HG02623 (cell line): ENCODE data around the gene ANXA3.
A peak's percentile ranks its signal among the peaks of the same experiment; 100 is the strongest.

Source experiments
- ATAC-seq: cut with Tn5 transposase; IDR thresholded peaks from one replicate; pipeline ENCODE4 v1.9.1; 2021; ENCODE audit warnings: moderate library complexity; ENCODE audit not compliant: unreplicated experiment

The ANXA3 gene

GRCh38 chr4:78608684-78609083, 57.1 kb downstream of the ANXA3 start:
- no peak for ATAC-seq

GRCh38 chr4:78609580-78609979, 58.0 kb downstream of the ANXA3 start:
- no peak for ATAC-seq

- no peak for ATAC-seq
These were observed 59.1 kb downstream of the ANXA3 start for GRCh38 chr4:78610546-78611214.

- ATAC-seq = no peak
These were observed 59.6 kb downstream of the ANXA3 start for GRCh38 chr4:78611215-78611558.

GRCh38 chr4:78612398-78613178, 61.0 kb downstream of the ANXA3 start:
- no peak for ATAC-seq

- peak; percentile 76 for ATAC-seq
These were observed 62.2 kb downstream of the ANXA3 start for GRCh38 chr4:78613522-78614321.

GRCh38 chr4:78616046-78616498, 64.5 kb downstream of the ANXA3 start:
- ATAC-seq = no peak

- no peak for ATAC-seq
These were observed 66.9 kb downstream of the ANXA3 start for GRCh38 chr4:78618436-78618835.

GRCh38 chr4:78621395-78621794, 69.8 kb downstream of the ANXA3 start:
- ATAC-seq = no peak

- ATAC-seq = no peak
These were observed 70.8 kb downstream of the ANXA3 start for GRCh38 chr4:78622253-78622979.

GRCh38 chr4:78624048-78624447, 72.5 kb downstream of the ANXA3 start:
- ATAC-seq = no peak

- no peak for ATAC-seq
These were observed 73.5 kb downstream of the ANXA3 start for GRCh38 chr4:78625073-78625472.

GRCh38 chr4:78627046-78627965, 75.7 kb downstream of the ANXA3 start:
- ATAC-seq = no peak

- ATAC-seq = no peak
These were observed 76.6 kb downstream of the ANXA3 start for GRCh38 chr4:78627966-78628678.

- ATAC-seq = no peak
These were observed 78.5 kb downstream of the ANXA3 start for GRCh38 chr4:78629991-78630541.

- no peak for ATAC-seq
These were observed 79.0 kb downstream of the ANXA3 start for GRCh38 chr4:78630615-78631014.

GRCh38 chr4:78634011-78634664, 82.6 kb downstream of the ANXA3 start:
- no peak for ATAC-seq

GRCh38 chr4:78638337-78639172, 87.0 kb downstream of the ANXA3 start:
- ATAC-seq = peak; percentile 78
